ENCODE data around the gene CA11.
A peak's percentile ranks its signal among the peaks of the same experiment; 100 is the strongest.

CA11 gene

DNA sequence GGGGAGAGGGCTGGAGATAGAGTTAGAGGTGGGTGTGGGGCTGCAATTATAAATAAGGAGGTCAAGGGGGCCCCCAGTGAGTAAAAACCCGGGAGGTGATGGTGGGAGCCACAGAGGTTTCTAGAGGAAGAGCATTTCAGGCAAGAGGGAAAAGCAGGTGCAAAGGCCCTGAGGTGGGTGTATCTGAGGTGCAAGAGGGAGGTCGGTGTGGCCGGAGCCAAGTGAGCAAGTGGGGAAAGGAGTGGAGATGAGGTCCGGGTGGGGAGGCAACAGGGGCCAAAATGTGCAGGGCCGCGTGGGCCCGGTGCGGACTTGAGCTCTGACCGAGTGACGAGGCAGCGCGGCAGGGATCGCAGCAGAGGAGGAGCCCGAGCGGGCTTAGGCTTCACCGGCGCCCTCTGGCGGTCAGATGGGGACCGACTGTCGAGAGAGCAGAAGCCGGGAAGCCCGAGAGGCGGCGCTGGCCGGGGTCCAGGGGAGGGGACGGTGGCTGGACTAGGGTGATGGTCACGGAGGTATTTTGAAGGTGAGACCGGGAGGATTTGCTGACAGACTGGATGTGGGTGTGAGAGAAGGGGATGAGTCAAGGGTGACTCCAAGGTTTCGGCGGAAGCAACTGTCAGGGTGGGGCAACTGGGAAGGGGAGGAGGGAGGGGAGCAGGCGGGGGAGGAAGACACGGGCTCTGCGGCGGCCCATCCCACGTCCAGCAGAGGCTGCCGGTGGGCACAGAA is 57.2 kb downstream of the CA11 start:
- Histone ChIP-seq H3K27ac (no peak overlapping the region), H3K9me3 (ENCODE audit: low read depth, low read length) (no peaks in the 10 kb centered on the region), H3K9ac (ENCODE audit: insufficient read length) (no peak overlapping the region), H3K4me3 (peak overlapping the region; percentile 79), H3K36me3 (ENCODE audit: insufficient read depth, low read length) (no peaks in the 10 kb centered on the region)
- DNase-seq (ENCODE audit: low read depth, low spot score) = no peak
- no peak for TF ChIP-seq EZH2 (IDR thresholded peaks at IDR 0.05)
- no peak for TF ChIP-seq POLR2AphosphoS5 (IDR thresholded peaks at IDR 0.05; ENCODE audit: borderline replicate concordance, low read depth, low read length)
- TF ChIP-seq FOXP2 (optimal IDR thresholded peaks at IDR 0.05; ENCODE audit: control extremely low read depth, extremely low read length, insufficient read depth) = no peak

Measured in SK-N-MC (cell line).